Activated T-helper 2 cell treated with anti-CD3 and anti-CD28 coated beads, Interferon-gamma antibody, Interleukin-2, Interleukin-4, amounts not matched to agents 10 μg/mL and 5 μg/mL and 100 μg/mL, durations not matched to agents 14 hours and 24 hours and 36 hours (primary cell): ENCODE results near the gene RELT. TPM values are rescaled to one million over a fixed set of nuclear protein-coding genes. Genes with fewer than 3 reads are reported as not detected.

Experiments
- DNase-seq: peaks from one replicate; pipeline ENCODE4 v3.0.0; 2021; ENCODE audit warnings: low spot score
- H3K27ac Mint-ChIP-seq: one replicate; pipeline ENCODE4 v1.8.0; 2021; ENCODE audit warnings: mixed read lengths
- H3K27me3 Mint-ChIP-seq: one replicate; pipeline ENCODE4 v1.8.0; 2021; ENCODE audit warnings: low read depth, mixed read lengths
- H3K36me3 Mint-ChIP-seq: one replicate; pipeline ENCODE4 v1.8.0; 2021; ENCODE audit warnings: low read depth, mixed read lengths
- H3K4me1 Mint-ChIP-seq: one replicate; pipeline ENCODE4 v1.8.0; 2021; ENCODE audit warnings: low read depth, mixed read lengths
- H3K4me3 Mint-ChIP-seq: one replicate; pipeline ENCODE4 v1.8.0; 2021; ENCODE audit warnings: low read depth, mild to moderate bottlenecking, moderate library complexity, mixed read lengths
- H3K9me3 Mint-ChIP-seq: one replicate; pipeline ENCODE4 v1.8.0; 2021; ENCODE audit warnings: mixed read lengths
- intact Hi-C: fragments of 100-400 bp; cut with micrococcal nuclease; formaldehyde crosslinking; loops from one replicate; pipeline ENCODE4 v1.15.1; 2023
- total RNA-seq: library from RNA; stranded (reverse); gene quantifications from 2 replicates; pipeline ENCODE4 v1.2.3, GENCODE V29; 2022

Gene RELT
- total RNA-seq, 1 donor from 2014 or later: 33.5 TPM

GRCh38 chr11:73393011-73393380 is 16.8 kb downstream of the RELT start:
- peaks cover 5% of the 10 kb centered on the region for H3K4me1 Mint-ChIP-seq
- H3K27ac Mint-ChIP-seq: no peak overlapping the region
- H3K4me3 Mint-ChIP-seq: no peak overlapping the region
- no peaks in the 10 kb centered on the region for H3K9me3 Mint-ChIP-seq
- no peaks in the 10 kb centered on the region for H3K27me3 Mint-ChIP-seq
- H3K36me3 Mint-ChIP-seq: peaks cover 37% of the 10 kb centered on the region
- intact Hi-C loops: loop anchor here (1.0 to 5.0 kb wide), 2 partner anchors 42 to 86 kb away; partner anchors contain the start of gene ARHGEF17
- no peak for DNase-seq

- no peak overlapping the region for H3K4me3 Mint-ChIP-seq
- H3K36me3 Mint-ChIP-seq: peaks cover 34% of the 10 kb centered on the region
- peaks cover 2% of the 10 kb centered on the region for H3K4me1 Mint-ChIP-seq
- no peak overlapping the region for H3K27ac Mint-ChIP-seq
- H3K9me3 Mint-ChIP-seq: no peaks in the 10 kb centered on the region
- H3K27me3 Mint-ChIP-seq: no peaks in the 10 kb centered on the region
- intact Hi-C loops: loop anchor here (1.0 to 5.0 kb wide), 2 partner anchors 42 to 86 kb away; partner anchors contain the start of gene ARHGEF17
- DNase-seq: peak; percentile 52
Measured at GRCh38 chr11:73393479-73394415, 17.5 kb downstream of the RELT start.

- intact Hi-C loops: loop anchor here (5.0 kb wide), 1 partner anchor 87 kb away; the partner anchor contains the start of gene ARHGEF17
- DNase-seq: no peak
- Mint-ChIP-seq H3K9me3 (no peaks in the 10 kb centered on the region), H3K36me3 (peaks cover 39% of the 10 kb centered on the region), H3K4me3 (no peak overlapping the region), H3K27ac (no peak overlapping the region), H3K4me1 (peaks cover 5% of the 10 kb centered on the region), H3K27me3 (no peaks in the 10 kb centered on the region)
Measured at GRCh38 chr11:73394416-73395296, 18.5 kb downstream of the RELT start.

GRCh38 chr11:73395297-73396208 is 19.4 kb downstream of the RELT start:
- Mint-ChIP-seq H3K27ac (no peak overlapping the region), H3K27me3 (no peaks in the 10 kb centered on the region), H3K36me3 (peaks cover 40% of the 10 kb centered on the region), H3K9me3 (no peaks in the 10 kb centered on the region), H3K4me3 (no peak overlapping the region), H3K4me1 (peaks cover 3% of the 10 kb centered on the region)
- intact Hi-C loops: no loop called here
- DNase-seq: no peak

- H3K27ac Mint-ChIP-seq: no peak overlapping the region
- no peaks in the 10 kb centered on the region for H3K9me3 Mint-ChIP-seq
- intact Hi-C loops: no loop called here
- no peak overlapping the region for H3K4me3 Mint-ChIP-seq
- no peaks in the 10 kb centered on the region for H3K27me3 Mint-ChIP-seq
- H3K4me1 Mint-ChIP-seq: peaks cover 3% of the 10 kb centered on the region
- DNase-seq: no peak
- H3K36me3 Mint-ChIP-seq: peaks cover 43% of the 10 kb centered on the region
Measured at GRCh38 chr11:73396251-73396930, 20.2 kb downstream of the RELT start.

GRCh38 chr11:73396985-73397384 is 20.8 kb downstream of the RELT start:
- H3K27ac Mint-ChIP-seq: no peak overlapping the region
- intact Hi-C loops: no loop called here

GRCh38 chr11:73397468-73398131 is 21.4 kb downstream of the RELT start:
- Mint-ChIP-seq H3K27ac (no peak overlapping the region), H3K9me3 (no peaks in the 10 kb centered on the region), H3K4me3 (no peak overlapping the region), H3K36me3 (peaks cover 43% of the 10 kb centered on the region), H3K27me3 (no peaks in the 10 kb centered on the region), H3K4me1 (peaks cover 3% of the 10 kb centered on the region)
- DNase-seq: no peak
- intact Hi-C loops: no loop called here

More at GRCh38 chr11:73396985-73397384, 20.8 kb downstream of the RELT start:
- H3K9me3 Mint-ChIP-seq: no peaks in the 10 kb centered on the region
- no peak overlapping the region for H3K4me3 Mint-ChIP-seq
- no peaks in the 10 kb centered on the region for H3K27me3 Mint-ChIP-seq
- DNase-seq: no peak
- peaks cover 43% of the 10 kb centered on the region for H3K36me3 Mint-ChIP-seq
- peaks cover 3% of the 10 kb centered on the region for H3K4me1 Mint-ChIP-seq

GRCh38 chr11:73398132-73398526 is 21.9 kb downstream of the RELT start:
- intact Hi-C loops: no loop called here
- Mint-ChIP-seq H3K36me3 (peaks cover 40% of the 10 kb centered on the region), H3K4me1 (peaks cover 3% of the 10 kb centered on the region), H3K9me3 (no peaks in the 10 kb centered on the region), H3K27me3 (no peaks in the 10 kb centered on the region), H3K27ac (peak overlapping the region; percentile 28), H3K4me3 (no peak overlapping the region)
- no peak for DNase-seq

GRCh38 chr11:73398721-73399120 is 22.5 kb downstream of the RELT start:
- intact Hi-C loops: no loop called here
- Mint-ChIP-seq H3K4me1 (peaks cover 3% of the 10 kb centered on the region), H3K36me3 (peaks cover 34% of the 10 kb centered on the region), H3K27ac (no peak overlapping the region), H3K9me3 (no peaks in the 10 kb centered on the region), H3K4me3 (no peak overlapping the region), H3K27me3 (no peaks in the 10 kb centered on the region)
- no peak for DNase-seq

- Mint-ChIP-seq H3K36me3 (peaks cover 33% of the 10 kb centered on the region), H3K4me3 (no peak overlapping the region), H3K27me3 (no peaks in the 10 kb centered on the region), H3K4me1 (peaks cover 3% of the 10 kb centered on the region), H3K9me3 (no peaks in the 10 kb centered on the region), H3K27ac (no peak overlapping the region)
- DNase-seq: no peak
- intact Hi-C loops: no loop called here
Measured at GRCh38 chr11:73399159-73399590, 23.0 kb downstream of the RELT start.

- intact Hi-C loops: loop anchor here (10.0 kb wide), 1 partner anchor 265 kb away; no protein-coding TSS in a partner anchor
- no peaks in the 10 kb centered on the region for H3K27me3 Mint-ChIP-seq
- peaks cover 3% of the 10 kb centered on the region for H3K4me1 Mint-ChIP-seq
- H3K9me3 Mint-ChIP-seq: no peaks in the 10 kb centered on the region
- H3K36me3 Mint-ChIP-seq: peaks cover 34% of the 10 kb centered on the region
- H3K27ac Mint-ChIP-seq: peak overlapping the region; percentile 49
- no peak overlapping the region for H3K4me3 Mint-ChIP-seq
- no peak for DNase-seq
Measured at GRCh38 chr11:73399636-73400035, 23.4 kb downstream of the RELT start.
